Measurements from ENCODE around the gene MNDA.

DNA sequence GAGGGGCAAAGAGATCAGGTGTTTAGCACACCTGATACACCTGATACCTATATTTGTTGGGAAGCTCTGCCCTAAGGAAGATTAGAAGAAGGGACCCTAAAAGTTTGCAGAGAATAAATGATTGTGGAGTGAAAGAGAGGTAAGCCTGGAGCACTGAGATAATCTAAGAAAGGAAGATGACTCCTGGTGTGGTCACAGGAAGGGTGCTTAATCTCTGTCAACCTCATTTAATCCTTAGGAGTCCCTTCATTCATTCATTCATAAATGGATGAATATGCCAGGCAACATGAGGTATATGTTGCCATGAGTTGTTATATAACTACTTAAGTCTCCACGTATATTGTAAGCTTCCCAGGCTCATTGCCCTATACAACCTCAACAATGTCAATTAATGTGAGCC, 16.2 kb upstream of the MNDA start:
- TF ChIP-seq, protein P1, sequence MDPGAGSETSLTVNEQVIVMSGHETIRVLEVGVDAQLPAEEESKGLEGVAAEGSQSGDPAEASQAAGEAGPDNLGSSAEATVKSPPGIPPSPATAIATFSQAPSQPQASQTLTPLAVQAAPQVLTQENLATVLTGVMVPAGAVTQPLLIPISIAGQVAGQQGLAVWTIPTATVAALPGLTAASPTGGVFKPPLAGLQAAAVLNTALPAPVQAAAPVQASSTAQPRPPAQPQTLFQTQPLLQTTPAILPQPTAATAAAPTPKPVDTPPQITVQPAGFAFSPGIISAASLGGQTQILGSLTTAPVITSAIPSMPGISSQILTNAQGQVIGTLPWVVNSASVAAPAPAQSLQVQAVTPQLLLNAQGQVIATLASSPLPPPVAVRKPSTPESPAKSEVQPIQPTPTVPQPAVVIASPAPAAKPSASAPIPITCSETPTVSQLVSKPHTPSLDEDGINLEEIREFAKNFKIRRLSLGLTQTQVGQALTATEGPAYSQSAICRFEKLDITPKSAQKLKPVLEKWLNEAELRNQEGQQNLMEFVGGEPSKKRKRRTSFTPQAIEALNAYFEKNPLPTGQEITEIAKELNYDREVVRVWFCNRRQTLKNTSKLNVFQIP (CRISPR knock-in tag; IDR thresholded peaks at IDR 0.05; ENCODE audit: borderline replicate concordance, low read depth) = no peak
- TF ChIP-seq, protein P2, sequence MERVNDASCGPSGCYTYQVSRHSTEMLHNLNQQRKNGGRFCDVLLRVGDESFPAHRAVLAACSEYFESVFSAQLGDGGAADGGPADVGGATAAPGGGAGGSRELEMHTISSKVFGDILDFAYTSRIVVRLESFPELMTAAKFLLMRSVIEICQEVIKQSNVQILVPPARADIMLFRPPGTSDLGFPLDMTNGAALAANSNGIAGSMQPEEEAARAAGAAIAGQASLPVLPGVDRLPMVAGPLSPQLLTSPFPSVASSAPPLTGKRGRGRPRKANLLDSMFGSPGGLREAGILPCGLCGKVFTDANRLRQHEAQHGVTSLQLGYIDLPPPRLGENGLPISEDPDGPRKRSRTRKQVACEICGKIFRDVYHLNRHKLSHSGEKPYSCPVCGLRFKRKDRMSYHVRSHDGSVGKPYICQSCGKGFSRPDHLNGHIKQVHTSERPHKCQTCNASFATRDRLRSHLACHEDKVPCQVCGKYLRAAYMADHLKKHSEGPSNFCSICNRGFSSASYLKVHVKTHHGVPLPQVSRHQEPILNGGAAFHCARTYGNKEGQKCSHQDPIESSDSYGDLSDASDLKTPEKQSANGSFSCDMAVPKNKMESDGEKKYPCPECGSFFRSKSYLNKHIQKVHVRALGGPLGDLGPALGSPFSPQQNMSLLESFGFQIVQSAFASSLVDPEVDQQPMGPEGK (CRISPR knock-in tag; IDR thresholded peaks at IDR 0.05; ENCODE audit: borderline replicate concordance) = no peak
- TF ChIP-seq ARNTL (CRISPR knock-in tag; IDR thresholded peaks at IDR 0.05; ENCODE audit: borderline replicate concordance, low read depth) = no peak
- no peak for TF ChIP-seq ZNF8 (CRISPR knock-in tag; IDR thresholded peaks at IDR 0.05)
- TF ChIP-seq ZNF70 (CRISPR knock-in tag; IDR thresholded peaks at IDR 0.05) = no peak
- no peak for TF ChIP-seq ZFP3 (CRISPR knock-in tag; IDR thresholded peaks at IDR 0.05)
- TF ChIP-seq, protein P3, sequence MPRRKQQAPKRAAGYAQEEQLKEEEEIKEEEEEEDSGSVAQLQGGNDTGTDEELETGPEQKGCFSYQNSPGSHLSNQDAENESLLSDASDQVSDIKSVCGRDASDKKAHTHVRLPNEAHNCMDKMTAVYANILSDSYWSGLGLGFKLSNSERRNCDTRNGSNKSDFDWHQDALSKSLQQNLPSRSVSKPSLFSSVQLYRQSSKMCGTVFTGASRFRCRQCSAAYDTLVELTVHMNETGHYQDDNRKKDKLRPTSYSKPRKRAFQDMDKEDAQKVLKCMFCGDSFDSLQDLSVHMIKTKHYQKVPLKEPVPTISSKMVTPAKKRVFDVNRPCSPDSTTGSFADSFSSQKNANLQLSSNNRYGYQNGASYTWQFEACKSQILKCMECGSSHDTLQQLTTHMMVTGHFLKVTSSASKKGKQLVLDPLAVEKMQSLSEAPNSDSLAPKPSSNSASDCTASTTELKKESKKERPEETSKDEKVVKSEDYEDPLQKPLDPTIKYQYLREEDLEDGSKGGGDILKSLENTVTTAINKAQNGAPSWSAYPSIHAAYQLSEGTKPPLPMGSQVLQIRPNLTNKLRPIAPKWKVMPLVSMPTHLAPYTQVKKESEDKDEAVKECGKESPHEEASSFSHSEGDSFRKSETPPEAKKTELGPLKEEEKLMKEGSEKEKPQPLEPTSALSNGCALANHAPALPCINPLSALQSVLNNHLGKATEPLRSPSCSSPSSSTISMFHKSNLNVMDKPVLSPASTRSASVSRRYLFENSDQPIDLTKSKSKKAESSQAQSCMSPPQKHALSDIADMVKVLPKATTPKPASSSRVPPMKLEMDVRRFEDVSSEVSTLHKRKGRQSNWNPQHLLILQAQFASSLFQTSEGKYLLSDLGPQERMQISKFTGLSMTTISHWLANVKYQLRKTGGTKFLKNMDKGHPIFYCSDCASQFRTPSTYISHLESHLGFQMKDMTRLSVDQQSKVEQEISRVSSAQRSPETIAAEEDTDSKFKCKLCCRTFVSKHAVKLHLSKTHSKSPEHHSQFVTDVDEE (CRISPR knock-in tag; IDR thresholded peaks at IDR 0.05) = no peak
- TF ChIP-seq CSDC2 (CRISPR knock-in tag; IDR thresholded peaks at IDR 0.05) = no peak
- TF ChIP-seq RARB (CRISPR knock-in tag; IDR thresholded peaks at IDR 0.05) = no peak
- TF ChIP-seq PPARA (CRISPR knock-in tag; IDR thresholded peaks at IDR 0.05; ENCODE audit: borderline replicate concordance) = no peak
- no peak for TF ChIP-seq ZFP30 (CRISPR knock-in tag; IDR thresholded peaks at IDR 0.05)
